GM21423 (cell line): ENCODE results near the gene ZNF407.

Source experiments
- ATAC-seq: cut with Tn5 transposase; IDR thresholded peaks from one replicate; pipeline ENCODE4 v1.9.1; 2021; ENCODE audit warnings: mild to moderate bottlenecking, moderate library complexity; ENCODE audit not compliant: unreplicated experiment

Gene ZNF407

GRCh38 chr18:74626049-74626874, 28.6 kb downstream of the ZNF407 start:
- no peak for ATAC-seq

DNA sequence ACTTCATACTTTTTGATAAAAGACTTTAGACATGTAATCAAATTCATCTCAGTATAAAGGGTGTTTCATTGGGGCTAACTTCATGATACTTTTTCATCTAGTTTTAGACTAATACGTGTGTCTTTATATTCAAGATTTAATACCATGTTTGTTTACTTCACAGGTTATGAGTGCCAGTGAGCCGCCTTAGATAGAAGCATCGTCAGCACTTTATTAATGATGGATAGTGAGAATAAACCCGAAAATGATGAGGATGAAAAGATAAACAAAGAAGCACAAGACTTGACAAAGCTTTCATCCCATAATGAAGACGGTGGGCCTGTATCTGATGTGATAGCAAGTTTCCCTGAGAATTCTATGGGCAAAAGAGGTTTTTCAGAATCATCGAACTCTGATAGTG, 33.1 kb downstream of the ZNF407 start:
- no peak for ATAC-seq

DNA sequence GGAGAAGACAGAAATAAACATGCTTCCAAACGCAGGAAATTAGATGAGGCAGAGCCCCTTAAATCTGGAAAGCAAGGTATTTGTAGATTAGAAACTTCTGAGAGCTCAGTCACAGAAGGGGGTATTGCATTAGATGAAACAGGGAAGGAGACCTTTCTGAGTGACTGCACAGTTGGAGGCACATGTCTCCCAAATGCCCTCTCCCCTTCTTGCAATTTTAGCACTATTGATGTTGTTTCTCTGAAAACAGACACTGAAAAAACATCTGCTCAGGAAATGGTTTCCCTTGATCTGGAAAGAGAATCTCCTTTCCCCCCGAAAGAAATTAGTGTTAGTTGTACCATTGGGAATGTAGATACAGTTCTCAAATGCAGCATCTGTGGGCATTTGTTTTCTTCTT, 33.5 kb downstream of the ZNF407 start:
- no peak for ATAC-seq

DNA sequence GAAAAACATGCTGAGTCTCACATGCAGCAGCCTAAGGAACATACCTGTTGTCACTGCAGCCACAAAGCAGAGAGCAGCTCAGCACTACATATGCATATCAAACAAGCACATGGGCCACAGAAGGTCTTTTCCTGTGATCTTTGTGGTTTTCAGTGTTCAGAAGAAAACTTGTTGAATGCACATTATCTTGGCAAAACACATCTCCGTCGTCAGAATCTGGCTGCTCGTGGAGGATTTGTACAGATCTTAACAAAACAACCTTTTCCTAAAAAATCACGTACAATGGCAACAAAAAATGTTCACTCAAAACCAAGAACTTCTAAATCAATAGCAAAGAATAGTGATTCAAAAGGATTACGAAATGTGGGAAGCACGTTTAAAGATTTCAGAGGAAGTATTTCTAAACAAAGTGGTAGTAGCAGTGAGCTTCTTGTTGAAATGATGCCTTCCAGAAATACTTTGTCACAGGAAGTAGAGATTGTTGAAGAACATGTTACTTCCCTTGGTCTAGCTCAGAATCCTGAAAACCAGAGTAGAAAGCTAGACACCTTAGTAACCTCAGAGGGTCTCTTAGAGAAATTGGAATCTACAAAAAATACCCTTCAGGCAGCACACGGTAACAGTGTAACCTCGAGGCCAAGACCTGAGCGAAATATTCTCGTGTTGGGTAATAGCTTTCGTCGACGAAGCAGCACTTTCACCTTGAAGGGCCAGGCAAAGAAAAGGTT, 34.1 kb downstream of the ZNF407 start:
- no peak for ATAC-seq

DNA sequence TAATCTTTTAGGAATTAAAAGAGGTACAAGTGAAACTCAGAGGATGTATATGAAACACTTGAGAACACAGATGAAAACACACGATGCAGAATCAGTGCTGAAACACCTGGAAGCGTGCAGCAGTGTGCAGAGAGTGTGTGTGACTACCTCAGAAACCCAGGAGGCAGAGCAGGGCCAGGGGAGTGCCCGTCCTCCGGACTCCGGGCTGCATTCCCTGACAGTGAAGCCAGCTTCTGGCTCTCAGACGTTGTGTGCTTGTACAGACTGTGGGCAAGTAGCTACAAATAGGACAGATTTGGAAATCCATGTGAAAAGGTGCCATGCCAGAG, 34.6 kb downstream of the ZNF407 start:
- no peak for ATAC-seq

DNA sequence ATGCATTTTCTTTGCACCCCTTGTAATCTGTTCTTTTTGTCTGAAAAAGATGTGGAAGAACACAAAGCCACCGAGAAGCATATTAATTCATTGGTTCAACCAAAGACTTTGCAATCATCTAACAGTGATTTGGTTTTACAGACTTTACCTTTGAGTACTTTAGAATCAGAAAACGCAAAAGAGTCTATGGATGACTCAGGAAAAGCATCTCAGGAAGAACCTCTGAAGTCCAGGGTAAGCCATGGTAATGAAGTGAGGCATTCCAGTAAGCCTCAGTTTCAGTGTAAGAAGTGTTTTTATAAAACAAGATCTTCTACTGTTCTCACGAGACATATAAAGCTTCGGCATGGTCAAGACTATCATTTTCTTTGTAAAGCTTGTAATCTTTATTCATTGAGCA, 35.2 kb downstream of the ZNF407 start:
- ATAC-seq, result no peak

DNA sequence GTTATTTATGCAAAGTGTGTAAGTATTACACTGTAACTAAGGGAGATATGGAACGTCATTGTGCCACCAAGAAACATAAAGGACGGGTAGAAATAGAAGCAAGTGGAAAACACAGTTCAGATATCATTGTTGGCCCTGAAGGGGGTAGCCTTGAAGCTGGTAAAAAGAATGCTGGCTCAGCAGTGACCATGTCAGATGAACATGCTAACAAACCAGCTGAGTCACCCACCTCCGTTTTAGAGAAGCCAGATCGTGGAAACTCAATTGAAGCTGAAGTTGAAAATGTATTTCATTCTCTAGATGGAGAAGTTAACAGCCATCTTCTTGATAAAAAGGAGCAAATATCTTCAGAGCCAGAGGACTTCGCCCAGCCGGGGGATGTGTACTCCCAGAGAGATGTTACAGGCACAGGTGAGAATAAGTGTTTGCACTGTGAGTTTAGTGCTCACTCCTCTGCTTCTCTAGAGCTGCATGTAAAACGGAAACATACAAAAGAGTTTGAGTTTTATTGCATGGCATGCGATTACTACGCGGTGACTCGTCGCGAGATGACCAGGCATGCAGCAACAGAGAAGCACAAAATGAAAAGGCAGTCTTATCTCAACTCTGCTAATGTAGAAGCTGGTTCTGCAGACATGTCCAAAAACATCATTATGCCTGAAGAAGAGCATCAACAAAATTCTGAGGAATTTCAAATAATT, 36.1 kb downstream of the ZNF407 start:
- no peak for ATAC-seq

- ATAC-seq, result no peak
Observed at GRCh38 chr18:74635224-74635975, 37.7 kb downstream of the ZNF407 start.

- ATAC-seq, result no peak
Observed at GRCh38 chr18:74637070-74637469, 39.4 kb downstream of the ZNF407 start.

- no peak for ATAC-seq
Observed at GRCh38 chr18:74638210-74638609, 40.5 kb downstream of the ZNF407 start.

GRCh38 chr18:74644713-74645112, 47.0 kb downstream of the ZNF407 start:
- no peak for ATAC-seq

GRCh38 chr18:74645679-74646078, 48.0 kb downstream of the ZNF407 start:
- no peak for ATAC-seq

- ATAC-seq, result no peak
Observed at GRCh38 chr18:74651327-74652128, 53.9 kb downstream of the ZNF407 start.

DNA sequence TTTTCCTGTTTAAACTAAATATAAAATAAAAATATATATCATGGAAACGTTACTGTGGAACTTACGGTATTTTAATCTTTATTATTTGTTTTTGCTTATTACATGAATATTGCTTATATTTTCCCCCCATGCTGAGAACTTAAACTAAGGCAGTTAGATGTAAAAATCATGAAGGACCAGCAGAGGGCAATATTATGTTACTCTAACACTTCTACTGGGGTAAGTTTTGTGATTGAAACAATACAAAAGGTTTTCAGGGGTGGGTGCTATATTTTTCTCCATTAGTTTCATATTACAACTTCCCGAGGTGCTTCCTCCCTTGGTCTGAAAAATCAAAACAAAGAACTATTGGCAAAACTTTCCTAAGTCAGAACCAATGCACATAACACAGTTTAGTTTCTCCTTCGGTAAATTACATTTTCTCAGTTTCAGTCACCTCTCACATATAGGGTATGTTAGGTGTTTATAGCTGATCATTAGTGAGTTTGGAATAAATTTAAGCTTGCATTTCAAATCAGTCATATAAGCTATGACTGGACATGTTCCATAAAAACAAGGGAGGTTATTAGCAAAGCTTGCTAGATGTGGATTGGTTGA, 54.8 kb downstream of the ZNF407 start:
- ATAC-seq, result no peak

GRCh38 chr18:74654638-74655037, 57.0 kb downstream of the ZNF407 start:
- ATAC-seq, result no peak

GRCh38 chr18:74661008-74661407, 63.3 kb downstream of the ZNF407 start:
- no peak for ATAC-seq

GRCh38 chr18:74661691-74662090, 64.0 kb downstream of the ZNF407 start:
- no peak for ATAC-seq

- no peak for ATAC-seq
Observed at GRCh38 chr18:74662622-74663021, 65.0 kb downstream of the ZNF407 start.

GRCh38 chr18:74665346-74665745, 67.7 kb downstream of the ZNF407 start:
- ATAC-seq, result no peak

DNA sequence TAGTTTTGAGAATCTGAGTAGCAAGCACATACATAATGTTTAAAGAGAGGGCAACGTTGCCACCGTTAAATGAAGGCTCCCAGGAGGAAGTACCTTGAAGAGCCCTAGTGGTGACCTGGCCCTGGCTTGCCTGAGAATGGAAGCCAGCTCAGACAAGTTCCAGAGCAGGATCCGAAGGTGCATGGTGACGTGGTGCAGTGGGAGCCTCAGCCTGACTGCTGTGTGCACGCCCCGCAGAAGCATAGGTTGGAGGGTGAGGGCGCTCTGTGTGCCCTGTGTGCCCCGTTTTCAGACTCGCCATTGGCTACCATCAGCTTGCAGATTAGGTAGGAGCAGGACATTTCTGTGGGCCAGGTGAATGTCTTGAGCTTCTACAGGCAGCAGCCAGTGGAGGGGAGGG, 68.2 kb downstream of the ZNF407 start:
- no peak for ATAC-seq
